T-helper 22 cell (primary cell): ENCODE measurements around the gene AMY1C.
"Not testable (repeated sequence)": the region's sequence is repeated elsewhere in the genome, so short reads cannot be mapped to it uniquely, and the experiment has no call there.

Experiments
- DNase-seq: peaks from one replicate; pipeline ENCODE4 v3.0.0-alpha.2; 2020; ENCODE audit warnings: low read depth

Gene AMY1C

DNA sequence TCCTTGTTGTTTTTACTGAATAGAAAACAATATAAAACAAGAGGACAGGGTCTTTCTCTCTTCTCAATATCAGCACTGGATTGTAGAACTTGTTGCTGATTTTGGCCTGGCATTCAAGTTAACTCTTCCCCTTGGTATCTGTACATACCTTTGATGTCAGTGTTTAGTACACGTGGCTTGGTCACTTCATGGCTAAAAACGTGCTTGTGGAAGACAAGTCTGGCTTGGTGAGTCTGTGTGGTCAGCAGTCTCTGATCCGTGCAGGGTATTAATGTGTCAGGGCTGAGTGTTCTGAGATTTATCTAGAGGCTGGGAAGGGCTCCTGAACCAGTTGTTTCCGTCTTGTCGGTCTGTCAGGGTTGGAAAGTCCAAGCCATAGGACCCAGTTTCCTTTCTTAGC lies at the start of gene AMY1C:
Gene AMY1C, plus strand, starts transcription at position 301 of the 400 bp plus-strand sequence. CDS start 572 bp downstream, outside the sequence.
- DNase-seq, result not testable (repeated sequence)

DNA sequence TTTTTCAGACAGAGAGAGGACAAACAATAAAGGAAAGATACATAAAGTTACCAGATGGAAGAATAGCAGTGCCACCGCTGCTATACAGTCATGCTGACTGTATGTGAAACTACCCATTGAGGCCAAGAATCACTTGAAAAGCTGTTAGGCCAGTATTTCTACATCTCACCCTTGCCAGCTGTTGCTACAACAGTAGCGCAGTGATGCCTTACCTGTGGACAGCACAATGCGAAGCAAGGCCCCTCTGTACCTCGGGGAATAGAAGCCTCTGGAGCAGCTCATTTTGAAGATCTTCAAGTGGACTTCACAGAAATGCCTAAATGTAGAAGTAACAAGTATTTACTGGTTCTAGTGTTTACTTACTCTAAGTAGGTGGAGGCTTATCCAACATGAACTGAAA lies 49.0 kb upstream of the AMY1C start:
- not testable (repeated sequence) for DNase-seq

DNA sequence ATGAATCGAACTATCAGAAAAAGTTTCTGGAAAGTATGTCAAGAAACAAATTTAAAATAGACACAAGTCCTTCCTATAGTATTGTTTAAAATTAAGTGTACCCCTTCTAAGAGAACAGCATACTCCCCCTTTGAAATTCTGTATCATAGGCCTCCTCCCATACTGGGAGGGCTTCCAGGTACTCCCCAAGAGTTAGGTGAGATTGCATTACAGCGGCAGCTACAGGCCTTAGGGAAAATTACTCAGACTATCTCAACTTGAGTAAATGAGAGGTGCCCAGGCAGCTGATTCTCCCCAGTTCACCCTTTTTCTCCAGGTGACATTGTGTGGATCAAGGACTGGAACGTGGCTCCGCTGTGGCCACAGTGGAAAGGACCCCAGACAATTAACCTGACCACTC lies 48.4 kb upstream of the AMY1C start:
- not testable (repeated sequence) for DNase-seq

DNA sequence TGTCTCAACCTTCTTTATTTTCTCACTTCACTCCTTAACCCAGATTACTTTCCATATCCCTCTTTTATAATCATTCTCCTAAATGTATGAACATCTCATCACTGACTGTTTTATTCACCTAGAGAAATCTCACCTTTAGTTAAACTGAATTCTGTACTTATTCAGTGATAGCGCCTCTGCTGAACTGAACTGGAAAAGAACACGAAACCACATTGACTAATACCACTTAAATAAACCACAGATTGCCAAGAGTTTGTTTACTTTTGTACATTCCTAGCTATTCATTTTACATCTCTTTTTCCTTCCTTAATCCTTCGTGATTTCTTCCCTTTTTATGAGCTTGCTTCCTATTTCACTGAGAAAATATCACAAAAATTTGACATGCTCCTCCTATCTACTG lies 42.0 kb upstream of the AMY1C start:
- DNase-seq, result not testable (repeated sequence)

DNA sequence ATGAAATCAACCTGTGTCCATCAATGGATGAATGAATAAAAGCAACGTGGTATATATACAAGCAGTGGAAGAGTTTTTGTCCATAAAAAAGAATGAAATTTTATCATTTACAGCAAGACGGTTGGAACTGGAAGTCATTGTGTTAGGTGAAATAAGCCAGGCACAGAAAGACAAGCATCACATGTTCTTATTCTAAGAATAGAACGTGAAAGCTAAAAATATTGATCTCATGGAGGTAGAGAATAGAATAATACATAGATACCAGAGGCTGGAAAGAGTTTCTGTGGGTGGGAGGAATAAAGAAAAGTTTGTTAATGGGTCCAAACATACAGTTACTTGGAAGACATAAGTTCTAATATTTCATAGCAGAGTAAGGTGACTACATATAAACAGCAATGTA lies 39.3 kb upstream of the AMY1C start:
- DNase-seq, result not testable (repeated sequence)

DNA sequence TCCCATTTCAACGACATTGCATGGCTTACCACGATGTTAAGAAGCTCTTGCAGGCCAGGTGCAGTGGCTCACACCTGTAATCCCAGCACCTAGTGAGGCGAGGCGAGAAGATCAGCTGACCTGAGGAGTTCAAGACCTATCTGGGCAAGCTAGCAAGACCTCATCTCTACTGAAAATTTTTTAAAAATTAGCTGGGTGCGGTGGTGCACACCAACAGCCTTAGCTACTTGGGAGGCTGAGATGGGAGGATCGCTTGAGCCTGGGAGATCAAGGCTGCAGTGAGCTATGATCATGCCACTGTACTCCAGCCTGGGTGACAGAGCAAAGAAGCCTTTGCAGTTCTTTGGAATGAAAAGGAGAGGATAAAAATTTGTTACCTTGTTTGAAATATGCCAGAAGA lies 32.3 kb upstream of the AMY1C start:
- DNase-seq, result not testable (repeated sequence)

DNA sequence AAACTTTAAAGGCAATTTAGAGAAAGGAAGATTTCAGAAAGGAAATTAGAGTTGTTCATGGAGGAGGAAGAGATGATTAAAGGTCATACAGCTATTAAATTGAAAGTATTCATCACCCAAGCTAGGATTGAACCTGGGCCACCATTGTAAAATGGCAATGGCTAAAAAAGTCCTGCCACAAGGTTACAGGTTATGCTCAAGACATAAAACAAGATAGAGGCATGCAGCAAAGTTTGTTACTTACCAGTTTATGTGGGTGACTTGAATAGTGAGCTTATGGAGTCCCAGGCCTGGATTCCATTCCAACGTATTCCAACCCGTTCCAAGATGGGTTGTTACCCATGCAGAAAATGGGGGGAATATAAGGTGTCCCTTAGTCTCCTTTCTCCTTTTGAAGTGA lies 28.2 kb upstream of the AMY1C start:
- not testable (repeated sequence) for DNase-seq

DNA sequence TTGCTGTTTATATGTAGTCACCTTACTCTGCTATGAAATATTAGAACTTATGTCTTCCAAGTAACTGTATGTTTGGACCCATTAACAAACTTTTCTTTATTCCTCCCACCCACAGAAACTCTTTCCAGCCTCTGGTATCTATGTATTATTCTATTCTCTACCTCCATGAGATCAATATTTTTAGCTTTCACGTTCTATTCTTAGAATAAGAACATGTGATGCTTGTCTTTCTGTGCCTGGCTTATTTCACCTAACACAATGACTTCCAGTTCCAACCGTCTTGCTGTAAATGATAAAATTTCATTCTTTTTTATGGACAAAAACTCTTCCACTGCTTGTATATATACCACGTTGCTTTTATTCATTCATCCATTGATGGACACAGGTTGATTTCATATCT lies 14.4 kb upstream of the AMY1C start:
- not testable (repeated sequence) for DNase-seq

DNA sequence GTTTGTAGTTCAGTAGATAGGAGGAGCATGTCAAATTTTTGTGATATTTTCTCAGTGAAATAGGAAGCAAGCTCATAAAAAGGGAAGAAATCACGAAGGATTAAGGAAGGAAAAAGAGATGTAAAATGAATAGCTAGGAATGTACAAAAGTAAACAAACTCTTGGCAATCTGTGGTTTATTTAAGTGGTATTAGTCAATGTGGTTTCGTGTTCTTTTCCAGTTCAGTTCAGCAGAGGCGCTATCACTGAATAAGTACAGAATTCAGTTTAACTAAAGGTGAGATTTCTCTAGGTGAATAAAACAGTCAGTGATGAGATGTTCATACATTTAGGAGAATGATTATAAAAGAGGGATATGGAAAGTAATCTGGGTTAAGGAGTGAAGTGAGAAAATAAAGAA lies 11.7 kb upstream of the AMY1C start:
- not testable (repeated sequence) for DNase-seq

DNA sequence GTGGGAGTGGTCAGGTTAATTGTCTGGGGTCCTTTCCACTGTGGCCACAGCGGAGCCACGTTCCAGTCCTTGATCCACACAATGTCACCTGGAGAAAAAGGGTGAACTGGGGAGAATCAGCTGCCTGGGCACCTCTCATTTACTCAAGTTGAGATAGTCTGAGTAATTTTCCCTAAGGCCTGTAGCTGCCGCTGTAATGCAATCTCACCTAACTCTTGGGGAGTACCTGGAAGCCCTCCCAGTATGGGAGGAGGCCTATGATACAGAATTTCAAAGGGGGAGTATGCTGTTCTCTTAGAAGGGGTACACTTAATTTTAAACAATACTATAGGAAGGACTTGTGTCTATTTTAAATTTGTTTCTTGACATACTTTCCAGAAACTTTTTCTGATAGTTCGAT lies 5.2 kb upstream of the AMY1C start:
- not testable (repeated sequence) for DNase-seq

DNA sequence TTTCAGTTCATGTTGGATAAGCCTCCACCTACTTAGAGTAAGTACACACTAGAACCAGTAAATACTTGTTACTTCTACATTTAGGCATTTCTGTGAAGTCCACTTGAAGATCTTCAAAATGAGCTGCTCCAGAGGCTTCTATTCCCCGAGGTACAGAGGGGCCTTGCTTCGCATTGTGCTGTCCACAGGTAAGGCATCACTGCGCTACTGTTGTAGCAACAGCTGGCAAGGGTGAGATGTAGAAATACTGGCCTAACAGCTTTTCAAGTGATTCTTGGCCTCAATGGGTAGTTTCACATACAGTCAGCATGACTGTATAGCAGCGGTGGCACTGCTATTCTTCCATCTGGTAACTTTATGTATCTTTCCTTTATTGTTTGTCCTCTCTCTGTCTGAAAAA lies 4.7 kb upstream of the AMY1C start:
- not testable (repeated sequence) for DNase-seq

DNA sequence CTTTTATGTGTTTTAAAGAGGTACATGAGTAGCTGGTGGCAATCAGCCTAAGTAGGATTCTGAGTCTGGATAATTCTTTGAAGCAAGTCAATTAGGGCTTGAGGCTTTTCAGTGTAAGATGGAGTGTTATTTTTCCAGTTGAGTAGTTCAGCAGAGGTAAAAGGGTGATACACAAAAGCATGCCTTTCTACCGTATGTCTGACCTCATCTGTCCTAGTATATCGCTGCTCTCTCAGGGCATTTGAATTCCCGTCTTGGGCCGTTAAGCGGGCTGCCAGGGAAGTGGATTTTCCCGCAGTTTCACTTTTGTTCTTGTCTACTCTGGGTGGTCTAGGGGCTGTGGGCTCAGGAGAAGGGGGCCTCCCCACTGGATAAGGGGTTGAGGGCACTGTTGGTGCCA lies 1.4 kb upstream of the AMY1C start:
- DNase-seq, result not testable (repeated sequence)

DNA sequence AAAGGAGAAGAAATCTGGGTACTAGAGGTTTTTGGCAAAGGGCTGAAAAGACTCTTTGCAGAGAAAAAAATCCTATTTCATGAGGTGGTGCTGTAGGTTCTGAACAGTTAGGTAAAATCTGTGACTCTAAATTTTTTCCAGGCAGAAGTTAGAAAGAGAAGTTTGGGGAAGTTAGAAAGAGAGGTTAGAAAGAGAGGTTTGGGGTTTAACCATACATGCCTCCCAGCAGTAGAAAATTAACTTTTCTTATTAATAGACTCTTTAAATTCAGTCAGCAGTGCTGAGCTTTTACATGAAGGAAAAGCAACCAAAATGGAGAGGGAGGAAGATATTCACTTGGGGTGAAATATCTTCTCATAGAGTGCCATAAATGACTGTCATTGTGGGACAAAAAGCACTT lies 12.2 kb downstream of the AMY1C start:
- DNase-seq, result no peak

DNA sequence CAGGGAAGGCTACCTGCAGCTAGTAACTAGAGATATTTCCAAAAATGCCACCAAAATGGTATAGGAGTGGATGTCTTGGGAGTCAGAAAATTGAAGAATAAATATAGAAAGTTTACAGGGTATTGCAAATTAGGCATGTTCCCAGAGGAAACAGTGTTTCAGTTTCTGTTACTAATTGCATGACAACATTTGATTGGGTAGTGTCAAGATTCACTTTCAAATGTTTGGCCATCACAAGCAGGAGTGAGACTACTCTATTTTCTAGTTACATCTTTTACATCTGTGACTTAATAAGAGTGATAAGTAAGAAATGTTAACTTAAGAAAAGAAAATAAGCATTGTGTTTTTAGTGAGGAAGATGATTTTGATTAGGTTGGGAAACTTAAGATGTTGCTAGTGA lies 30.2 kb downstream of the AMY1C start:
- no peak for DNase-seq

DNA sequence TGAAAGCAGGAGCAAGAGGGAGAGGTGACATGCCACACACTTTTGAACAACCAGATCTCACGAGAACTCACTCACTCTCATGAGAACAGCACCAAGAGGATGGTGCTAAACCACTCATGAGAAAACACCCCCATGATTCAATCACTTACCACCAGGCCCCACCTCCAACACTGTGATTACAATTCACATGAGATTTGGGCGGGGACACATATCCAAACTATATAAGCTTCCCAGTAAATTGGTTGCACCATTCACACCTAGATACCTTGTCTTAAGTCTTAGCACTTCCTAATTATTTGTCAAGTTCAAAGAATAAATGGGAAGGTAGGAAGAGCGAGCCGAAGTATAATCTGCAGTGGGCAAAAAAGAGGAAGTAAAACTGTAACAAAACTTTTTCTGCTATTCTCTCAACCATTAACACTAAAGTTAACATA lies 34.3 kb downstream of the AMY1C start:
- DNase-seq, result no peak

DNA sequence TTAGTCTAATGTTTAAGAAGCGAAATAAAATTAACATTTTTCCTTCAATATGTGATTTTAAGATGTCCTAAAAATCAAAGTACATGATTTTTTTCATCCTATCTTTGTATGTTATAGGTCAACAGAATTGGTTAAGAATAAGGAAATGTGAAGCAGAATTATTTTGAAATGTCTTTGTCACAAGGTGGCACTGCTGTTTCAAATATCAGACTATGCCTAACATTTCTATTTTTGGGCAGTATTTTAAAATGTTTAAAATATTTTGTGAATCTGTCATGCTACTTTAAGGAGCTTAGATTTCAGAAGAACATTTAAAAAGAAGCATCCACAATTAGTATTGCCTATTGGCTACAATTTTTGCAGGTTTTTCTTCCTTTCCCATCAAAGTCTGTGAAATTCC lies 38.7 kb downstream of the AMY1C start:
- DNase-seq, result no peak

DNA sequence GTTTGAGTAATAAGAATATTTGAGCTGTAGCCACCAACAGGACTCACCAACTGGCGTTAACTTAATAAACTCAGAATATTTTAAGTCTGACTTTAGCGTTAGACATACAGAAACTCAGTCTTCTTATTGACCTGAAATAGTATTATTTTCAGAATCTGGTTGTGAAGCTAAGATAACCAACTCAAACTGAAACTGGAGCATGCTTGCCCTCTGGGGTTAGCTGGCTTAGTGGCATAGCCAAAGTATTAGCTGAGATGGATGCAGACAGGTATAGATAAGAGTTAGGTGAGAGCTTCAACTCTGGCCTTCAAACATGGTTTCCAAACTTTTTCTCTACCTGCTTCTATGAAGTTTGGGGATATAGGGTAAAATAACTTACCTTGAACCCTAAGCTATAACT lies 40.5 kb downstream of the AMY1C start:
- DNase-seq, result no peak
